IMR-90 (cell line): Measurements from ENCODE around the gene FLYWCH1.

Experiments
- CEBPB ChIP-seq: IDR thresholded peaks from 2 replicates; pipeline ENCODE4 v1.6.1; 2012; ENCODE audit warnings: low read depth, low read length, improper control_type of control experiment
- FOS ChIP-seq: fragments of 150-350 bp; IDR thresholded peaks from 2 replicates; pipeline ENCODE4 v1.6.1; 2016; ENCODE audit warnings: low read depth, low read length
- MAFK ChIP-seq: IDR thresholded peaks from 2 replicates; pipeline ENCODE4 v1.6.1; 2012; ENCODE audit warnings: low read depth, low read length, improper control_type of control experiment
- MXI1 ChIP-seq: IDR thresholded peaks from 2 replicates; pipeline ENCODE4 v1.6.1; 2012; ENCODE audit warnings: low read depth, mild to moderate bottlenecking, low read length, moderate library complexity, borderline replicate concordance
- NFE2L2 ChIP-seq: fragments of 150-350 bp; IDR thresholded peaks from 2 replicates; pipeline ENCODE4 v1.6.1; 2016; ENCODE audit warnings: low read depth, mild to moderate bottlenecking, low read length
- POLR2A ChIP-seq: IDR thresholded peaks from 2 replicates; pipeline ENCODE4 v1.6.1; 2012; ENCODE audit warnings: mild to moderate bottlenecking, low read depth, low read length
- RAD21 ChIP-seq: IDR thresholded peaks from 2 replicates; pipeline ENCODE4 v1.6.1; 2012; ENCODE audit warnings: low read length, improper control_type of control experiment
- RCOR1 ChIP-seq: IDR thresholded peaks from 2 replicates; pipeline ENCODE4 v1.6.1; 2012; ENCODE audit warnings: mild to moderate bottlenecking, low read length, improper control_type of control experiment; ENCODE audit not compliant: insufficient replicate concordance
- RFX5 ChIP-seq: IDR thresholded peaks from 2 replicates; pipeline ENCODE4 v1.8.0; 2012; ENCODE audit warnings: low read depth, mild to moderate bottlenecking, low read length, moderate library complexity
- SMC3 ChIP-seq: fragments of 150-350 bp; IDR thresholded peaks from 2 replicates; pipeline ENCODE4 v1.6.1; 2016; ENCODE audit warnings: low read depth, mild to moderate bottlenecking, antibody characterized with exemption, low read length, moderate library complexity
- TF ChIP-seq, protein P1 (sequence below): conservative IDR thresholded peaks from 2 replicates; pipeline ENCODE4 v1.5.1; 2012; ENCODE audit warnings: mild to moderate bottlenecking, low read depth, low read length, improper control_type of control experiment
- TF ChIP-seq, protein P2 (sequence below): fragments of 150-350 bp; IDR thresholded peaks from 2 replicates; pipeline ENCODE4 v1.6.1; 2017; ENCODE audit warnings: mild to moderate bottlenecking, antibody characterized with exemption, low read length, low read depth
- TF ChIP-seq, protein P3 (sequence below): fragments of 150-350 bp; IDR thresholded peaks from 2 replicates; pipeline ENCODE4 v1.6.1; 2016; ENCODE audit warnings: low read depth, mild to moderate bottlenecking, low read length, moderate library complexity, borderline replicate concordance

DNA sequence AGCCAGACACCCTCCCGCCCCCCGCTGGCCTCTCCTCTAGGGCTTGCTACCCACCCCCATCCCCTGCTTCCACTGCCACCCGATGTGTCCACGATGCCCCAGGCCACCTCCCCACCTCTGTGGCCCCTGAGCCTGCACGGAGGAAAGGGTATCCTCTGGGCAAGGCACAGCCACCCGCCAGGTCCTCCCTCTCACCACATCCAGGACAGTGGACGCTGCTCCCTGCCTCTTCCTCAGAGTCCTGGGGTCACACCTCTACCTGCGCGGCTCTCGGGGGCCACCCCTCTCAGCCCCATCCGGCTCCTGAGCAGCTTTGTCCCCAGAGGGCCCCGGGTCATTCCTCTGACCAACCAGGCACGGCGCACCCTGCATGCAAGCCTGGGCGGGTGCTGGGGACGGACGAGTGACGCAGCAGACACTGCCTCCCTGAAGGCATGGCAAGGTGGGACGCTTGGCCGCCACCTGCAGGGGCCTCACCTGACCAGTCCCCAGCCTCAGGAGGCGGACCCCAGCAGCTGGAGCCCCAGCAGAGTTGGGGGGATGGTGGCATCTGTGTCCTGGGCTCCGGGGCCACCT, 24.8 kb downstream of the FLYWCH1 start:
- TF ChIP-seq, protein P1, sequence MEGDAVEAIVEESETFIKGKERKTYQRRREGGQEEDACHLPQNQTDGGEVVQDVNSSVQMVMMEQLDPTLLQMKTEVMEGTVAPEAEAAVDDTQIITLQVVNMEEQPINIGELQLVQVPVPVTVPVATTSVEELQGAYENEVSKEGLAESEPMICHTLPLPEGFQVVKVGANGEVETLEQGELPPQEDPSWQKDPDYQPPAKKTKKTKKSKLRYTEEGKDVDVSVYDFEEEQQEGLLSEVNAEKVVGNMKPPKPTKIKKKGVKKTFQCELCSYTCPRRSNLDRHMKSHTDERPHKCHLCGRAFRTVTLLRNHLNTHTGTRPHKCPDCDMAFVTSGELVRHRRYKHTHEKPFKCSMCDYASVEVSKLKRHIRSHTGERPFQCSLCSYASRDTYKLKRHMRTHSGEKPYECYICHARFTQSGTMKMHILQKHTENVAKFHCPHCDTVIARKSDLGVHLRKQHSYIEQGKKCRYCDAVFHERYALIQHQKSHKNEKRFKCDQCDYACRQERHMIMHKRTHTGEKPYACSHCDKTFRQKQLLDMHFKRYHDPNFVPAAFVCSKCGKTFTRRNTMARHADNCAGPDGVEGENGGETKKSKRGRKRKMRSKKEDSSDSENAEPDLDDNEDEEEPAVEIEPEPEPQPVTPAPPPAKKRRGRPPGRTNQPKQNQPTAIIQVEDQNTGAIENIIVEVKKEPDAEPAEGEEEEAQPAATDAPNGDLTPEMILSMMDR, result no peak
- TF ChIP-seq, protein P2, sequence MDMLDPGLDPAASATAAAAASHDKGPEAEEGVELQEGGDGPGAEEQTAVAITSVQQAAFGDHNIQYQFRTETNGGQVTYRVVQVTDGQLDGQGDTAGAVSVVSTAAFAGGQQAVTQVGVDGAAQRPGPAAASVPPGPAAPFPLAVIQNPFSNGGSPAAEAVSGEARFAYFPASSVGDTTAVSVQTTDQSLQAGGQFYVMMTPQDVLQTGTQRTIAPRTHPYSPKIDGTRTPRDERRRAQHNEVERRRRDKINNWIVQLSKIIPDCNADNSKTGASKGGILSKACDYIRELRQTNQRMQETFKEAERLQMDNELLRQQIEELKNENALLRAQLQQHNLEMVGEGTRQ, result no peak
- TF ChIP-seq MXI1 (no peak), RAD21 (no peak), POLR2A (no peak), RFX5 (no peak), SMC3 (no peak), CEBPB (no peak), RCOR1 (no peak), MAFK (no peak), FOS (no peak), NFE2L2 (no peak)
- TF ChIP-seq, protein P3, sequence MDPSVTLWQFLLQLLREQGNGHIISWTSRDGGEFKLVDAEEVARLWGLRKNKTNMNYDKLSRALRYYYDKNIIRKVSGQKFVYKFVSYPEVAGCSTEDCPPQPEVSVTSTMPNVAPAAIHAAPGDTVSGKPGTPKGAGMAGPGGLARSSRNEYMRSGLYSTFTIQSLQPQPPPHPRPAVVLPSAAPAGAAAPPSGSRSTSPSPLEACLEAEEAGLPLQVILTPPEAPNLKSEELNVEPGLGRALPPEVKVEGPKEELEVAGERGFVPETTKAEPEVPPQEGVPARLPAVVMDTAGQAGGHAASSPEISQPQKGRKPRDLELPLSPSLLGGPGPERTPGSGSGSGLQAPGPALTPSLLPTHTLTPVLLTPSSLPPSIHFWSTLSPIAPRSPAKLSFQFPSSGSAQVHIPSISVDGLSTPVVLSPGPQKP, result no peak
